ENCODE measurements around the gene DCDC2C.
"Not testable (repeated sequence)": the region's sequence is repeated elsewhere in the genome, so short reads cannot be mapped to it uniquely, and the experiment has no call there.

Gene DCDC2C

DNA sequence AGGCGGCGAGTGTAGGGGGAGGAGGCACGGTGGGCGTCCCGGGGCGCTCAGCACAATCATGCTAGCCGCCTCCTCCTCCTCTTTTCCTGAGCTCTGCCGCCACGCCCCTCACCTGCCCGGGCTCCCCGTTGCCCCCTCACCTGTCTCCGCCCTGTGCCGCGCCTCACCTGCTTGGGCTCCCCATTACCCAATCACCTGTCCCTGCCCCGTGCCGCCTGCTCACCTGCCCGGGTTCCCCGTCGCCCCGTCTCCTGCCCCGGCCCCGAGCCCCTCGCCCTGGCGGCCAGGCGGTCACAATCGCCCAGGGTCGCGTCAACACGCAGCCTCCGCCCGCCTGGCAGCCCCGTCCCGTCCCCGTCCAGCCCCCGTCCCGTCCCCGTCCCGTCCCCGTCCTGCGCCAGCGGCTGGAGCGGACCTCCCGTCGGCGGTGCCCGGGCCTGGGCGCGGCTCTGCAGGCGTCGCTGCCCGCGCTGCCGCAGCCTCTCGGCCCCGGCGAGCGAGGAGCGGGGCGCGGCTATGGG lies at the start of gene DCDC2C:
DCDC2C (plus strand) TSS at position 340 of the 521 bp plus-strand sequence; CDS start at position 517, 177 bp downstream.
- DNase-seq (ENCODE audit: low read depth): no peak

DNA sequence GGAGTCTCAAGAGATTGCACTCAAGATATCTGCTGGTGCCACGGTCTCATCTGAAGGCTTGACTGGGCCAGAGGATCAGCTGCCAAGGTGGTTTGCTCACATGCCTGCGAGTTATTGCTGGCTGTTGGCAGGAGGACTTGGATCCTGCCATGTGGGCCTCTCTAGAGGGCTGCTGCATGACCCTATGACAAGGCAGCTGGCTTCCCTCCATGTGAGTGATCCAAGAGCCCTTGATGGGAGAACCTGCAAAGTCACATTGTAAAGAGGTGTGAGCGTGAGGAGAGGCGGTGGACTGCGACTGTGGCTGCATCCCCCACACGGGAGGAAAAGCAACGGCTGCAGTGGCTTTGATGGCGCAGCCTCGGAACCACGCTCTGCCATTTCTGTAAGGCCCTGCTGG lies 49.4 kb upstream of the DCDC2C start:
- DNase-seq (ENCODE audit: low read depth): no peak

DNA sequence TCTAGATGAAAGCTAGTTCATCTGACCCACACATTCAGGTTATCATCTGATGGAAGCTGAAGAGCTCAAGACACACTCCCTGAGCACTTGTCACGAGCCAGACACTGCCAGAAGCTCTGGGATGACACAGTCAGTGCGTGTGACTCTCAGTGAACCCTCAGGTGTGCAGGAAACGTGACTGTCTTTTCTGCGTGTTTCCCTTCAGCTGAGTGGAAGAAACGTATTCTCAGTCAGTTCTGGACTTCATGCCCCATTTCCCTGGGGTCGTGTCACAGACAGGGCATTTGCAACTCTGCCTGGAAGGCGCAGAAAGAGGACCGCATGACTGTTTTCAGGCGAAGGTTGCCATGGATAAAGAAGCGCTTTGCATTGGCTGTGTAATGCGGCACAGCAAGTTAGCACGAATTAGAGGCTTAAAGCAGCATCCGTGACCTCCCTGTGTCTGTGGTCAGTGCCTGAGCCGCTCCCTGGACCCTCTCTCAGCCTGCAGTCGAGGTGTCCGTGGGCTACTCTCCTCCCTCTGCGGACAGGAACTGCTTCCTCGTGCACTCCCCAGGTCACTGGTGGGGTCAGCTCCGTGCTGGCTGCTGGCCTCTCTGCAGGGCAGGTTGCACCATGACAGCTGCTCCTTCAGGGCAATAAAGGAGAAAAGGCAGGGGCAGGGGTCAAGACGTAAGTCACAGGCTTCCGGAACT lies 48.7 kb upstream of the DCDC2C start:
- no peak for DNase-seq (ENCODE audit: low read depth)

GRCh38 chr2:3655871-3656761 lies 47.3 kb upstream of the DCDC2C start:
- no peak for DNase-seq (ENCODE audit: low read depth)

DNA sequence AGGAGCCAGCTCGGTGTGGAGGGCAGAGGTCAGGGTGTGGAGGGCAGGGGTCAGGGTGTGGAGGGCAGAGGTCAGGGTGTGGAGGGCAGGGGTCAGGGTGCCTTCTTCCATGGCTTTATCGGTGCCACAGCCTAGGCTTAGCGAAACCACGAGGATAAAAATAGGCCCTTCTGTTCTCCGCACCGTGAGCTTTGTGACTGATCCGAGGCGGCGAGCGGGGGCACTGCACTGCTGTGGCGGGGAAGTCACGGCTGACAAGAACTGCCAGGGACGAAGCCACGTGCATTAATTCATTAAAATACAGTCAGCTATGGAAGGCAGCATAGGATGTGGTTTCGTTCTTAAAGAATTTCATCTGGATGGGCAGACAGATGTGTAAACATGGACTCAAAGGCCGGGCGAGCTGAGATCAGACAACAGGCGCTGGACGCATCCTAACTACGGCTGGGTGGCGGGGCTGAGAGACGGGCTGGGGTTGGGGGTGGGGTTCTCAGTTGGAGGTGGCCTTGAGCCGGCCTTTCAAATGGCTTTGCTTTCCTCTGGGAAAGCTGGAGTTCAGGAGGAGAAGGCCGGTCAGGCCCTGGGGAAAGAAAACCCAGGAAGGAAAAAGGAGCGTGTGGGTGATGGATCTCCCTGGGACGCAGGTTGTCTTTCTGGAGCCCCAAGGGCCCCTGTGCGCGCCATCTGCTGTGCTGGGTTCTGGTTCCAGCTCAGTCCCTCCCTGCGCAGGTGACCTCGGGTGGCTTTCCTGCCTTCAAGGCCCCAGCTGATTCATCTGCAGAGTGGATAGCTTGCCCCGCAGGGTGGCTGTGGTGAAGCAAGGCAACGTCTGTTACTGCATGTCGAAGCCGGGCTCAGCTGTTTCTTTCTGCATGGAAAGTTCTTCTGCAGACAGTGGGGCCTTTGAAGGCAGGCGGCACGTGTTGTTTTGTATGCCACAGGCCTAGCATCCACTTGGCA lies 46.3 kb upstream of the DCDC2C start:
- DNase-seq (ENCODE audit: low read depth): no peak

- no peak for DNase-seq (ENCODE audit: low read depth)
Observed at GRCh38 chr2:3657881-3658280, 45.5 kb upstream of the DCDC2C start, which contains the start of gene ALLC. Gene ALLC (plus strand): TSS chr2:3658200. CDS start chr2:3671158, 12,958 bp downstream.

- no peak for DNase-seq (ENCODE audit: low read depth)
Observed at GRCh38 chr2:3659447-3660432, 43.6 kb upstream of the DCDC2C start.

GRCh38 chr2:3660640-3661039 lies 42.7 kb upstream of the DCDC2C start:
- not testable (repeated sequence) for DNase-seq (ENCODE audit: low read depth)

DNA sequence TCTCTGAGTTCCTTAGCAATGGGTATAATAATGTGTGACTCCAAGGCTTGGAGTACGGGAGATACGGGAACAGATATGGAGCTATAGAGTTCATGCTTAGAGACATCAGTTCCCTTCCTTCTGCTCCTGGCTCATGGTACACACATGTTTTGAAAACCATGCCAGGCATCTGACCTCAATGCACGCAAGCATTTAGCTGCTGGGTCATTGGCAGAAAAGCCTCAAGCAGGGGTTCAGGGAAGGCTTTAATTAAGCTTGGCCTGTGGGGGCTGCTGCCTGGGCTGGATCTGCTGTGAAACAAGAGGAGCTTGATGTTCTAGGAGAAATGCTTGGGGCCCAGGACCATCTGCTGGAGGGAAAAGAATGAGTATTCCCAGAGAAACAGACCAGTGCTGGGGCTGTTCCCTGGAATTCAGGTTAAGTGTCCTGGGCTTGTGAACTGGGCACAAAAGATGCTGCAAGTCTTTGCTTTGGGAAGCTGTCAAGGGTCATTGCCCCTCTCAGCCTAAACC lies 42.2 kb upstream of the DCDC2C start:
- DNase-seq (ENCODE audit: low read depth): no peak

GRCh38 chr2:3662239-3662638 lies 41.1 kb upstream of the DCDC2C start:
- no peak for DNase-seq (ENCODE audit: low read depth)

DNA sequence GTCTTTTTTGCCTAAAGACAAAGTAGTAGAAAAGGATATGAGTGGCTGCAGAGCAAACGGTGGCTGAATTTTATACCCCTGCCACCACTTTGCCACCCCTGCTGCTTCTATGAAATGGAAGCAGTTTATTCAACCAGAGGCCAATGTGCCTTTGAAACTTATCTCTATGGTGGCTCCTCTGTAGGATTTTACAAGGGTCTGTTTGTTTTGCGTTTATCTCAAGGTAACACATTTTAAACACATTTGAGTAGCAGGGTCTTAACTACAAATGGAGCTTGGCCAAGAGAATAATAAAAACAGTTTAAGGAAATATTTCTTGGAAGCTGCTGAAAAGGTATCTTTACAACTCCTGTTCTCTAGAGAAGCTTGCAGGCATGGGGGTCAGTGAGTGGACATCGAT lies 39.3 kb upstream of the DCDC2C start:
- DNase-seq (ENCODE audit: low read depth): no peak

DNA sequence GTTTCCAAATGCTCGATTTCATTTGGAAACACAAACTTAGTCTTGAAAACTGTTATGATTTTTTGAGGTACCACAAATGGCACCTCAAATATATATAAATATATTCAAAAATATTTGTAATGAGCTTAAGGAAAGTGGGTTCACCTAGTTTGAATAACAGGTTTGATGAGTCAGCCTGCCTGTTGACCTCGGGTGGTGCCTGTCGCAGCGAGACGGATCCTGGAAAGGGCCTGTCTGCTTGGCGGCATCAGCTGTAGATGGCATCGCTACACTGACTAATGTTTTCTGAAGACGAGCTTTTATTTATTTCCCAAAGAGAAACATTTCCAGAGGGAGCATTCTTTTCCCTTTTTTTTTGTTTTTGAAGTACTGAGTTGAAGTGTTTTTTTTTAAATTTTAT lies 38.5 kb upstream of the DCDC2C start:
- no peak for DNase-seq (ENCODE audit: low read depth)

DNA sequence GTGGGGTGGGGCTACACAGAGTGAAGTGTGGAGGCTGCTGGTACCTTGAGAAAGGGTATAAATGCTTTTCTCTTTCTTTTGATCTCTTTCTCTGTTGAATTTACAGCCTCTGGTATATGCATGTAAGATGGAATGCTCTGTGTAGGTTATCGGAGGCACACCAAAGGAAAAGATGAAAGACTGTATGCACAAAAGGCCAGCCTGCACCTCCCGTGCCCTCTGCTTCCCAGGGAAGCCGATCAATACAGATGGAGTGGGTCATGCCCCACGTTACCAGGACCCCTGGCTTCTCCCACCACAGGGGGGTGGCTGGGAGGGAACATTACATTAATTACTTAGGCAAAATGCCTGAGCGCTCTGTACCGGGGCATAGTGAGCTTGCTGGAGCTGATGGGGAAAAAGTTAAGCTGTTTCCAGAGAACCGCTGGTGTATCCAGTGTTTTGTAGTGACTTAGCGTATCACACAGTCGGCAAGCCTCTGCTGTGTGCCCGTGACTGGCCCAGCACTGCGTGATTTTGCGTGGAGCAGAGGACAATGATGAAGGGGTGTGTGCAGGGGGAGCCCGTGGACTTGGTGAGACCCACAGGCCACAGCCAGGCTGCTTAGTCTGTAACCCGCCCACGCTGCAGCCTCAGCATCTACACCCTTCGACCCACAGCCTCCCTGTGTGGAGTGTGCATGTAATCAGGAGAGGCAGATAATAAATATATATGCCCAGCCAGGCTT lies 37.3 kb upstream of the DCDC2C start:
- no peak for DNase-seq (ENCODE audit: low read depth)

GRCh38 chr2:3666613-3666975 lies 36.8 kb upstream of the DCDC2C start:
- no peak for DNase-seq (ENCODE audit: low read depth)

- DNase-seq (ENCODE audit: low read depth): no peak
Observed at GRCh38 chr2:3667151-3667631, 36.2 kb upstream of the DCDC2C start.

GRCh38 chr2:3669656-3670055 lies 33.7 kb upstream of the DCDC2C start:
- no peak for DNase-seq (ENCODE audit: low read depth)

- no peak for DNase-seq (ENCODE audit: low read depth)
Observed at GRCh38 chr2:3670376-3670775, 33.0 kb upstream of the DCDC2C start.

DNA sequence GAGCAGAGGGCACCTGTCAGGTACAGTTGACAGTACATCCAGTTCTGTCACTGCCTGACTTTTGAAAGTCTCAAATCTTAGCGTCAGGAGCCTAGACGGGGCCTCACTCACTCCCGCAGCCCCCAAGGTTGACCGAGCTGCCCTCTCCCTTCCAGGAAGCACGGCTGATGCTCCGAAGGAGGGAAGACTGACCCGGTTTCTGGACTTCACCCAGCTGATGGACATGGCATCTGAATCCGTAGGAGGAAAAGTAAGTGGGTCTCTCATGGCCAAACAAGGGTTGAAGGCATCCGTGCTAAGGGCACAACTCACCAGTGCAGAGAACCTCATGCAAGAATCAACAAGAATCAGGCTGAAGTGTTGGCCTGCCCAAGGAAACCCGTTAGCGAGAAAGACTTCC lies 32.4 kb upstream of the DCDC2C start:
- no peak for DNase-seq (ENCODE audit: low read depth)

GRCh38 chr2:3672861-3673678 lies 30.3 kb upstream of the DCDC2C start:
- DNase-seq (ENCODE audit: low read depth): no peak
